Neural cell (in vitro differentiated cells): ENCODE results near the gene TLR9. TPM values are rescaled to one million over a fixed set of nuclear protein-coding genes. Genes with fewer than 3 reads are reported as not detected.
"Not testable (repeated sequence)": the region's sequence is repeated elsewhere in the genome, so short reads cannot be mapped to it uniquely, and the experiment has no call there.

ENCODE experiments used
- H2AFZ ChIP-seq: fragments of 200-600, 300-800 bp; sonication (generic), shearing (Covaris generic); 2 replicates; pipeline ENCODE4 v1.6.0; 2014; ENCODE audit warnings: low read depth, mild to moderate bottlenecking, antibody characterized with exemption, low read length, moderate library complexity
- H3F3A ChIP-seq: fragments of 200-600 bp; shearing (Covaris generic); 2 replicates; pipeline ENCODE4 v1.6.1; 2016; ENCODE audit warnings: mild to moderate bottlenecking, moderate library complexity, mixed read lengths, antibody characterized with exemption, low read length; ENCODE audit not compliant: insufficient read depth, poor library complexity, severe bottlenecking
- H3K27ac ChIP-seq: fragments of 200-600, 300-800 bp; sonication (generic), shearing (Covaris generic); 2 replicates; pipeline ENCODE4 v1.5.1; 2014; ENCODE audit warnings: mild to moderate bottlenecking, low read length, moderate library complexity
- H3K27me3 ChIP-seq: fragments of 300-800, 200-600 bp; sonication (generic), shearing (Covaris generic); 2 replicates; pipeline ENCODE4 v1.6.0; 2014; ENCODE audit warnings: mild to moderate bottlenecking, low read depth, low read length, moderate library complexity; ENCODE audit not compliant: insufficient read depth
- H3K36me3 ChIP-seq: fragments of 300-800, 200-600 bp; sonication (generic), shearing (Covaris generic); 2 replicates; pipeline ENCODE4 v1.5.1; 2014; ENCODE audit warnings: mild to moderate bottlenecking, antibody characterized with exemption, low read length, moderate library complexity; ENCODE audit not compliant: insufficient read depth
- H3K4me2 ChIP-seq: fragments of 300-800, 200-600 bp; sonication (generic), shearing (Covaris generic); 2 replicates; pipeline ENCODE4 v1.6.0; 2014; ENCODE audit warnings: mild to moderate bottlenecking, low read length
- H3K4me3 ChIP-seq: fragments of 300-800, 200-600 bp; sonication (generic), shearing (Covaris generic); 2 replicates; pipeline ENCODE4 v1.5.1; 2014; ENCODE audit warnings: mild to moderate bottlenecking, low read length, moderate library complexity
- H3K79me2 ChIP-seq: fragments of 200-600 bp; shearing (Covaris generic); replicated peaks from 2 replicates; pipeline ENCODE4 v1.6.0; 2014; ENCODE audit warnings: mild to moderate bottlenecking, low read length, moderate library complexity; ENCODE audit not compliant: insufficient read depth
- H3K9ac ChIP-seq: fragments of 300-800, 200-600 bp; sonication (generic), shearing (Covaris generic); 2 replicates; pipeline ENCODE4 v1.6.1; 2016; ENCODE audit warnings: mild to moderate bottlenecking, low read length, mixed read lengths
- H3K9me2 ChIP-seq: fragments of 200-600 bp; shearing (Covaris generic); 2 replicates; pipeline ENCODE4 v1.6.1; 2016; ENCODE audit warnings: mild to moderate bottlenecking, low read length, mixed read lengths; ENCODE audit not compliant: insufficient read depth
- H3K9me3 ChIP-seq: fragments of 200-600, 300-800 bp; sonication (generic), shearing (Covaris generic); 2 replicates; pipeline ENCODE4 v1.6.1; 2016; ENCODE audit warnings: mild to moderate bottlenecking, mixed run types, low read length, moderate library complexity, mixed read lengths
- H4K20me1 ChIP-seq: fragments of 200-600 bp; shearing (Covaris generic); 2 replicates; pipeline ENCODE4 v1.6.1; 2016; ENCODE audit warnings: mild to moderate bottlenecking, mixed run types; ENCODE audit not compliant: insufficient read depth
- EP300 ChIP-seq: fragments of 450-650 bp; conservative IDR thresholded peaks from 2 replicates; pipeline ENCODE4 v1.6.1; 2014; ENCODE audit warnings: antibody characterized with exemption, mild to moderate bottlenecking, moderate library complexity; ENCODE audit not compliant: poor library complexity, severe bottlenecking
- EZH2 ChIP-seq: fragments of 200-600, 300-800 bp; shearing (Covaris generic), sonication (generic); IDR thresholded peaks from 2 replicates; pipeline ENCODE4 v1.6.1; 2014; ENCODE audit warnings: antibody characterized with exemption, low read length, borderline replicate concordance, mild to moderate bottlenecking; ENCODE audit not compliant: insufficient read depth, poor library complexity, severe bottlenecking
- MXI1 ChIP-seq: fragments of 450-650 bp; conservative IDR thresholded peaks from 2 replicates; pipeline ENCODE4 v1.6.1; 2014; ENCODE audit warnings: antibody characterized with exemption, mild to moderate bottlenecking; ENCODE audit not compliant: poor library complexity, severe bottlenecking
- POLR2AphosphoS5 ChIP-seq: IDR thresholded peaks from 2 replicates; pipeline ENCODE4 v1.6.1; 2012
- RAD21 ChIP-seq: fragments of 450-650 bp; conservative IDR thresholded peaks from 2 replicates; pipeline ENCODE4 v1.6.1; 2014; ENCODE audit warnings: antibody characterized with exemption, mild to moderate bottlenecking, moderate library complexity
- SMC3 ChIP-seq: fragments of 450-650 bp; conservative IDR thresholded peaks from 2 replicates; pipeline ENCODE4 v1.6.1; 2014; ENCODE audit warnings: antibody characterized with exemption, mild to moderate bottlenecking, moderate library complexity; ENCODE audit not compliant: poor library complexity
- TAF1 ChIP-seq: IDR thresholded peaks from 2 replicates; pipeline ENCODE4 v1.6.1; 2012; ENCODE audit warnings: low read depth
- polyA minus RNA-seq: library from RNA; depleted of rRNA, polyadenylated mRNA; stranded (reverse); fragments of >200 nt; gene quantifications from 2 replicates; pipeline ENCODE4 v1.2.3, GENCODE V29; 2014
- polyA plus RNA-seq: library from polyadenylated mRNA; depleted of rRNA; stranded (reverse); fragments of >200 nt; gene quantifications from 2 replicates; pipeline ENCODE4 v1.2.3, GENCODE V29; 2014
- TF ChIP-seq, protein P1 (sequence below): IDR thresholded peaks from 2 replicates; pipeline ENCODE4 v1.6.1; 2012; ENCODE audit warnings: borderline replicate concordance
- TF ChIP-seq, protein P2 (sequence below): fragments of 450-650 bp; IDR thresholded peaks from 2 replicates; pipeline ENCODE4 v1.5.1; 2014; ENCODE audit warnings: antibody characterized with exemption, mild to moderate bottlenecking, moderate library complexity; ENCODE audit not compliant: poor library complexity, severe bottlenecking

The TLR9 gene, protein sequence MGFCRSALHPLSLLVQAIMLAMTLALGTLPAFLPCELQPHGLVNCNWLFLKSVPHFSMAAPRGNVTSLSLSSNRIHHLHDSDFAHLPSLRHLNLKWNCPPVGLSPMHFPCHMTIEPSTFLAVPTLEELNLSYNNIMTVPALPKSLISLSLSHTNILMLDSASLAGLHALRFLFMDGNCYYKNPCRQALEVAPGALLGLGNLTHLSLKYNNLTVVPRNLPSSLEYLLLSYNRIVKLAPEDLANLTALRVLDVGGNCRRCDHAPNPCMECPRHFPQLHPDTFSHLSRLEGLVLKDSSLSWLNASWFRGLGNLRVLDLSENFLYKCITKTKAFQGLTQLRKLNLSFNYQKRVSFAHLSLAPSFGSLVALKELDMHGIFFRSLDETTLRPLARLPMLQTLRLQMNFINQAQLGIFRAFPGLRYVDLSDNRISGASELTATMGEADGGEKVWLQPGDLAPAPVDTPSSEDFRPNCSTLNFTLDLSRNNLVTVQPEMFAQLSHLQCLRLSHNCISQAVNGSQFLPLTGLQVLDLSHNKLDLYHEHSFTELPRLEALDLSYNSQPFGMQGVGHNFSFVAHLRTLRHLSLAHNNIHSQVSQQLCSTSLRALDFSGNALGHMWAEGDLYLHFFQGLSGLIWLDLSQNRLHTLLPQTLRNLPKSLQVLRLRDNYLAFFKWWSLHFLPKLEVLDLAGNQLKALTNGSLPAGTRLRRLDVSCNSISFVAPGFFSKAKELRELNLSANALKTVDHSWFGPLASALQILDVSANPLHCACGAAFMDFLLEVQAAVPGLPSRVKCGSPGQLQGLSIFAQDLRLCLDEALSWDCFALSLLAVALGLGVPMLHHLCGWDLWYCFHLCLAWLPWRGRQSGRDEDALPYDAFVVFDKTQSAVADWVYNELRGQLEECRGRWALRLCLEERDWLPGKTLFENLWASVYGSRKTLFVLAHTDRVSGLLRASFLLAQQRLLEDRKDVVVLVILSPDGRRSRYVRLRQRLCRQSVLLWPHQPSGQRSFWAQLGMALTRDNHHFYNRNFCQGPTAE
- polyA plus RNA-seq (not detected in 2 replicates), polyA minus RNA-seq (not detected in 2 replicates)

DNA sequence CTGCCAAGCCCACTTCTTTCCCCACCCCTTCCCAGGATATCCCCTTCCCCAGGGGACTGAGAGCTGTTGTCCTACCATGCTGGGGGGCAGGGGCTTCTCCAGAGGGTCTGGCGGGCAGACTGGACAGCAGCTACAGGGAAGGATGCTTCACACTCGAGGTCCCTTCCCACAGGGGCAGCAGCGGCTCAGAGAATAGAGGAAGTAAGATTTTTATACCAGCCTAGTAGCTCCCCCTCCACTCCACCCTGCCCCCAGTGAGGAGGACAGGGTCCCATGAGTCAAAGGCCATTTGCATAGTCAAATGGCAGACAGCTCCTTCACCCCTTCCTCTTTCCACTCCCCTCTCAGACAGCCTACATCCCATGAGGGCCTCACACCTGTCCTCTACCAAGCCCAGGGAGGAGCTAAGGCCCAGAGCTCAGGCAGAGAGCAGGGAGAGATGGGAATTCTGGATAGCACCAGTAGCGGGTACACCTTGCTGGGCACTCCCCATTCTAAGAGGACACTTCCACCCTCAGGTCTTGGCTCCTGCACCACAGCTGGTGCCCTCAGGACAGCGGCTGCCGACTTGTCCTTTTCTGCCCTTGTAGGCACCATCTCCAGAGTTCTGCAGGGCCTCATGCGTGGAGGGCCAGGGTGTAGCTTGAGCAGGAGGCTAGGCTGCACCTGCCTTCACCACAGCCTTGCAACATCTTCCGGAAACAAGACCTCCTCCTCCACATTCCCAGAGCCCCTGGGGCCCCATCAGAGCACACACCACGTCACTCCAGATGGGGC is at the start of gene TLR9:
Gene TLR9, minus strand, starts transcription at position 194 of the 777 bp plus-strand sequence. Its CDS starts 116 bp downstream, at position 78.
- no peaks in the 10 kb centered on the region for H3K27me3 ChIP-seq
- no peaks in the 10 kb centered on the region for H3F3A ChIP-seq
- H4K20me1 ChIP-seq = no peaks in the 10 kb centered on the region
- no peak within 1 kb of the TSS for H3K4me3 ChIP-seq
- no peaks in the 10 kb centered on the region for H3K9me3 ChIP-seq
- H3K27ac ChIP-seq = no peak within 1 kb of the TSS
- no peak within 1 kb of the TSS for H3K4me2 ChIP-seq
- no peak within 1 kb of the TSS for H2AFZ ChIP-seq
- TF ChIP-seq MXI1 = no peak
- TF ChIP-seq POLR2AphosphoS5 = no peak
- TF ChIP-seq, protein P1, sequence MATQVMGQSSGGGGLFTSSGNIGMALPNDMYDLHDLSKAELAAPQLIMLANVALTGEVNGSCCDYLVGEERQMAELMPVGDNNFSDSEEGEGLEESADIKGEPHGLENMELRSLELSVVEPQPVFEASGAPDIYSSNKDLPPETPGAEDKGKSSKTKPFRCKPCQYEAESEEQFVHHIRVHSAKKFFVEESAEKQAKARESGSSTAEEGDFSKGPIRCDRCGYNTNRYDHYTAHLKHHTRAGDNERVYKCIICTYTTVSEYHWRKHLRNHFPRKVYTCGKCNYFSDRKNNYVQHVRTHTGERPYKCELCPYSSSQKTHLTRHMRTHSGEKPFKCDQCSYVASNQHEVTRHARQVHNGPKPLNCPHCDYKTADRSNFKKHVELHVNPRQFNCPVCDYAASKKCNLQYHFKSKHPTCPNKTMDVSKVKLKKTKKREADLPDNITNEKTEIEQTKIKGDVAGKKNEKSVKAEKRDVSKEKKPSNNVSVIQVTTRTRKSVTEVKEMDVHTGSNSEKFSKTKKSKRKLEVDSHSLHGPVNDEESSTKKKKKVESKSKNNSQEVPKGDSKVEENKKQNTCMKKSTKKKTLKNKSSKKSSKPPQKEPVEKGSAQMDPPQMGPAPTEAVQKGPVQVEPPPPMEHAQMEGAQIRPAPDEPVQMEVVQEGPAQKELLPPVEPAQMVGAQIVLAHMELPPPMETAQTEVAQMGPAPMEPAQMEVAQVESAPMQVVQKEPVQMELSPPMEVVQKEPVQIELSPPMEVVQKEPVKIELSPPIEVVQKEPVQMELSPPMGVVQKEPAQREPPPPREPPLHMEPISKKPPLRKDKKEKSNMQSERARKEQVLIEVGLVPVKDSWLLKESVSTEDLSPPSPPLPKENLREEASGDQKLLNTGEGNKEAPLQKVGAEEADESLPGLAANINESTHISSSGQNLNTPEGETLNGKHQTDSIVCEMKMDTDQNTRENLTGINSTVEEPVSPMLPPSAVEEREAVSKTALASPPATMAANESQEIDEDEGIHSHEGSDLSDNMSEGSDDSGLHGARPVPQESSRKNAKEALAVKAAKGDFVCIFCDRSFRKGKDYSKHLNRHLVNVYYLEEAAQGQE = no peak
- no peak for TF ChIP-seq SMC3
- no peak for TF ChIP-seq RAD21
- TF ChIP-seq, protein P2, sequence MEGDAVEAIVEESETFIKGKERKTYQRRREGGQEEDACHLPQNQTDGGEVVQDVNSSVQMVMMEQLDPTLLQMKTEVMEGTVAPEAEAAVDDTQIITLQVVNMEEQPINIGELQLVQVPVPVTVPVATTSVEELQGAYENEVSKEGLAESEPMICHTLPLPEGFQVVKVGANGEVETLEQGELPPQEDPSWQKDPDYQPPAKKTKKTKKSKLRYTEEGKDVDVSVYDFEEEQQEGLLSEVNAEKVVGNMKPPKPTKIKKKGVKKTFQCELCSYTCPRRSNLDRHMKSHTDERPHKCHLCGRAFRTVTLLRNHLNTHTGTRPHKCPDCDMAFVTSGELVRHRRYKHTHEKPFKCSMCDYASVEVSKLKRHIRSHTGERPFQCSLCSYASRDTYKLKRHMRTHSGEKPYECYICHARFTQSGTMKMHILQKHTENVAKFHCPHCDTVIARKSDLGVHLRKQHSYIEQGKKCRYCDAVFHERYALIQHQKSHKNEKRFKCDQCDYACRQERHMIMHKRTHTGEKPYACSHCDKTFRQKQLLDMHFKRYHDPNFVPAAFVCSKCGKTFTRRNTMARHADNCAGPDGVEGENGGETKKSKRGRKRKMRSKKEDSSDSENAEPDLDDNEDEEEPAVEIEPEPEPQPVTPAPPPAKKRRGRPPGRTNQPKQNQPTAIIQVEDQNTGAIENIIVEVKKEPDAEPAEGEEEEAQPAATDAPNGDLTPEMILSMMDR = no peak
- TF ChIP-seq EZH2 = no peak
- TF ChIP-seq EP300 = no peak
- TF ChIP-seq TAF1 = no peak
- no peaks in the 10 kb centered on the region for H3K79me2 ChIP-seq
- H3K9ac ChIP-seq = no peak within 1 kb of the TSS
- no peaks in the 10 kb centered on the region for H3K9me2 ChIP-seq
- peaks cover 5% of the 10 kb centered on the region for H3K36me3 ChIP-seq

DNA sequence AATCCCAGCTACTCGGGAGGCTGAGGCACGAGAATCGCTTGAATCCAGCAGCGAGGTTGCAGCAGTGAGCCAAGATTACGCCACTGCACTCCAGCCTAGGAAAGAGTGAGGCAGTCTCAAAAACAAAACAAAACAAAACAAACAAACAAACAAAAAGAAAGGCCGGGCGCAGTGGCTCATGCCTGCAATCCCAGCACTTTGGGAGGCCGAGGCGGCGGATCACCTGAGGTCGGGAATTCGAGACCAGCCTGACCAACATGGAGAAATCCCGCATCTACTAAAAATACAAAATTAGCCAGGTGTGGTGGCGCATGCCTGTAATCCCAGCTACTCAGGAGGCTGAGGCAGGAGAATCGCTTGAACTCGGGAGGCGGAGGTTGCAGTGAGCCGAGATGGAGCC is 49.3 kb upstream of the TLR9 start:
- not testable (repeated sequence) for H3K9me3 ChIP-seq, H3K27ac ChIP-seq, H3K9ac ChIP-seq, H3K4me2 ChIP-seq, H3K27me3 ChIP-seq, H3K9me2 ChIP-seq, H3K36me3 ChIP-seq, H2AFZ ChIP-seq, H3F3A ChIP-seq
- peak overlapping the region; percentile 34 for H3K4me3 ChIP-seq
- H3K79me2 ChIP-seq = peaks cover 67% of the 10 kb centered on the region
- H4K20me1 ChIP-seq = peaks cover 17% of the 10 kb centered on the region
